Measurements from ENCODE around the gene LRIG2. TPM values are rescaled to one million over a fixed set of nuclear protein-coding genes. Genes with fewer than 3 reads are reported as not detected.
A peak's percentile ranks its signal among the peaks of the same experiment; 100 is the strongest.

The LRIG2 gene
- total RNA-seq, 1 donor from 2014 or later, result 6.7 TPM

DNA sequence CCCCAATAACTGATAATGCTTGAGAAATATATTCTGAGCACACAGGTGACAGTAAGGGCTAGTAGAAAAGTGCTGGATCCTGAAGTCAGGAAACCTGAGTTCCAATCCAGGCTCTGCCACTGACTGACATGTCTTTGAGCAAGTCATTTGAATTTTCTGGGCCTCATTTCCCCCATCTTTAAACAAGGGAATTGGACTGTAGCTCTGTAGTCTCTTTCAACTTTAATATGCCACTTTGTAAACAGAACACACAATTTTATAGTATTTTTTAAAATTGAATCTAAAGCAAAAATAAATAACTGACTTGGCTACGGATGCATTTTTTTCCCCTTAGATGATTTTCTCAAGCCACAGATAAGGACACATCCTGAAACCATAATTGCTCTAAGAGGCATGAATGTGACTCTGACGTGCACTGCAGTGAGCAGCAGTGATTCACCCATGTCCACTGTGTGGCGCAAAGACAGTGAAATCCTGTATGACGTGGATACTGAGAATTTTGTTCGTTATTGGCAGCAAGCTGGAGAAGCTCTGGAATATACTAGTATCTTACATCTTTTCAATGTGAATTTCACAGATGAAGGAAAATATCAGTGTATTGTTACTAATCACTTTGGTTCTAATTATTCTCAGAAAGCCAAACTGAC lies 37.0 kb downstream of the LRIG2 start:
- no peak for DNase-seq
- intact Hi-C loops (cut with DNase I), result no loop called here
- peak; percentile 75 for ATAC-seq (ENCODE audit: poor library complexity)

- ATAC-seq (ENCODE audit: poor library complexity) (no peak), DNase-seq (no peak)
- intact Hi-C loops (cut with DNase I), result no loop called here
Measured at GRCh38 chr1:113118266-113118665, 45.3 kb downstream of the LRIG2 start.

GRCh38 chr1:113123737-113124136 lies 50.7 kb downstream of the LRIG2 start:
- intact Hi-C loops (cut with DNase I), result no loop called here
- ATAC-seq (ENCODE audit: poor library complexity) (no peak), DNase-seq (no peak)

DNA sequence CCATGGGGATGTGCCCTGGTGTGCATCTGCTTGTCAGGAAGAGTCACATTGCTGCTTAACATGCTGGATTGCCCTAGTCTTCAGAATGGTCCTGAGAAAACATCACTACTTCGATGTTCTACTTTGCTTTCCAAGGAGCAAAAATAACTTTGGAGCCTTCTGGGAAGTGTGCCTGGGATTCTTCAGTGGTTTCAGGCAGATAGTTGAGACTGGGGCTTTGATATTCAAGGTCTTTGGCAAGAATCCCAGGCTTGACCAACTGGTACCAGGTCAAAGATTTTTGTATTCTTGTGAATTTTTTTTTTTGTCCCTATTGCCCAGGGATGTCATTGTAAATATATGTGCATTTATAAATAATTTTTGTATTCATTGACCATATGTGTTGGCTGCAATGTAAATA lies 51.4 kb downstream of the LRIG2 start:
- no peak for DNase-seq
- intact Hi-C loops (cut with DNase I), result no loop called here
- no peak for ATAC-seq (ENCODE audit: poor library complexity)

- no peak for DNase-seq
- intact Hi-C loops (cut with DNase I), result no loop called here
- no peak for ATAC-seq (ENCODE audit: poor library complexity)
Measured at GRCh38 chr1:113125517-113125916, 52.5 kb downstream of the LRIG2 start.

DNA sequence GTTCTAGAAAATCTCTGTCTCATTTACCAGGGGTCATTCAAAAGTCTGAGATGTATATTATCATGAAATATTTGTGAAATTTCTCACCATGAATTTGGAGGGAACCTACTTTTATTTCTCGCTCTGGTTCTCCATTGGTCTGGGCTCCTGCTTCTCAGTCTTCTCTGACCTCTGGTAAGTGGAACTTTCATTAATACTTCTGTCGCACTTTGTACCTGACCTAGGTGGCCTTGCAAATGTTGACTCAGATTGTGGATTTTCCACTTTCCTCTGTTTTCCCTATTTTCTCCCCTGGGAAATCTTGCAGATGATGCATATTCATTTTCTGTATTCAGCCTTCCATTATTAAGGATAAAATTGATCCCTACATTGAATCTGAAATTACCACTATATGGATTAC lies 53.2 kb downstream of the LRIG2 start:
- DNase-seq (no peak), ATAC-seq (ENCODE audit: poor library complexity) (no peak)
- intact Hi-C loops (cut with DNase I), result no loop called here

DNA sequence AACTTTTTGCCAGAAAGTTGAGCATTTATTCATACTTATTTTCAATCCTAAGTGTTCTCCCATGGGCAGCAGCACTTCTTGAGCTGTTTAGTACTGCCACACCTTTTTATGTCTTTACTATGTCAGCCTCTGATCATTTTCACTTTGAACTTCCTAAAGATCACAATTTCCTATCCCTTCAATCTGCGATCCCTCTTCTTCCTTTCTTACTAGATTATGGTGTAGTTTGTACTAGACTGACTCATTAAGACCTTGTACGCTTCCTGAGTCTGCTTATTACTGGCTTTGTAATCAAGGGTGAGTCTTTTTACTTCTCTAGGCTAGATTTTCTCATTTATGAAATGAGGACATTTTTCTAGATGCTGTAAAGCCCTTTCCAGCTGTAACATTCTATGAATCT lies 55.1 kb downstream of the LRIG2 start:
- ATAC-seq (ENCODE audit: poor library complexity) (no peak), DNase-seq (no peak)
- intact Hi-C loops (cut with DNase I), result no loop called here

- ATAC-seq (ENCODE audit: poor library complexity), result peak; percentile 36
- DNase-seq, result no peak
- intact Hi-C loops (cut with DNase I), result no loop called here
Measured at GRCh38 chr1:113129529-113130185, 56.7 kb downstream of the LRIG2 start.

- no peak for DNase-seq
- ATAC-seq (ENCODE audit: poor library complexity), result no peak
- intact Hi-C loops (cut with DNase I), result no loop called here
Measured at GRCh38 chr1:113133038-113133437, 60.0 kb downstream of the LRIG2 start.

DNA sequence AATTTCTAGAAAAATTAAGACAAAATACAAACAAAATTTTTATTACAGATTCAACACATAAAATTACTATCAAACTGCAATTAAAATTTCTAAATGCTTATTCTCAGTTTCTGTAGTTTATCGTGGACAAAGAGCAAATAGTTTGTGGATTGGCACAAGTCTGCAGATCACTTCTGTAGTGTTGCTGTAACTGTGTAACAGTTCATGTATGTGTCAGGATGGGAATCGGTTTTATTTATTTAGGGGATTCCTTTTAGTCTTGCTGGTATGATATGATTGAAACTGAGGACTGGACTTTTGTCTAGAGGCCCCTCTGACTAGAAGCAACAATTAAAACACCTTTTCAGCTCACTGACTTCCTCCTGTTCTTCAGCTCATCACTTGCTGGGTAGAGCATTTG lies 60.8 kb downstream of the LRIG2 start:
- ATAC-seq (ENCODE audit: poor library complexity) (no peak), DNase-seq (no peak)
- intact Hi-C loops (cut with DNase I), result no loop called here

DNA sequence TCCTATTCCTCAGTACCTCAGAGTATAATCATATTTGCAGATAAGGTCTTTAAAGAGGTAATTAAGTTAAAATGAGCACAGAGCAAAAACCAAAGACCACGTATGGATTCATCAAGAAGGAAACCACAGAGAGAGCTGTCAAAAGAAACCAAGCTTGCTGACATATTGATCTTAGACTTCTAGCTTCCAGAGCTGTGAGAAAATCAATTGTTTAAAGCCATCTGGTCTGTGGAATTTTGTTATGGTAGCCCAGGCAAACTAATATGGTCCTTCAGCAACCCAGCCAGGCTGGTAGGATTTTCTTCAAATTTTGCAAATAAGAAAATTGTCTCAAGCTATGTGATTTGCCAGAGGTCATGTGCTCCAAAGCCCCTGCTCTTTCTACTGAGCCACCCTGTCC lies 62.5 kb downstream of the LRIG2 start:
- ATAC-seq (ENCODE audit: poor library complexity) (no peak), DNase-seq (no peak)
- intact Hi-C loops (cut with DNase I), result no loop called here

DNA sequence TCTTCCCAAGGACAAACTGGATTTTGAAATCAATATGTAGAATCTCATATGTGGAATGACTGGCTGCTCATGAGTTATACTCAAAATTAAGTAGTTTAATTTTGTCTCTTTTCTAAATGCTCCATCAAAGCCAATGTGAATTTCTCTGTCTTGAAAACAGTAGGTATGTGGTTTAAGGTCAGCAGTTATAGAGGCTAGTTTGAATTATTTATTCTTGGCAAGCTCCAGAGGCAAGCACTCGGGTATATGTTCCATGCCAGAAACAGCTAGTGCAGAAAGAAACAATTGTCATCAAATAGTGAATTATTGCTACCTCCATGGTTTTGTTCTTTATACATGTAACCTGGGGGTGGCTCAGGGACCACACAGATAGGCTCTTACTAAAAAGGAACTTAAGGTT lies 63.5 kb downstream of the LRIG2 start:
- no peak for ATAC-seq (ENCODE audit: poor library complexity)
- intact Hi-C loops (cut with DNase I), result no loop called here
- no peak for DNase-seq

DNA sequence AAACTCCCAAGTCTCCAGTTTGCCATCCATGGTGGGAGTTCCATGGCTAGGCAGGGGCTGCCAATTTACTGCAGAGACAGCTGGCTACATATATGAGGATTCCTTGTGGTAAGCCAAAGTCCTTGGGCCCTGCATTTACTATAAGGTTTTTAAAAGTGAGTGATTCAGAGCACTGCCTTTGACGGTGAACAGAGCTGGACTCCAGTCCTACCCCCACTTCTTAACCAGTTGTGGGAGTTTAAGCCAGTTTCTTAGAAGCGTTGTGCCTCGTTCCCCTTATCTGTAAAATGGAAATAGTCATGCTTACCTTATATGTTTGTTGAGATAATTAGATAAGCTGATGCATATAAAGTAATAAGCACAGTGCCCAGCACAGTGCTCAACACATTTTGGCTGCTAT lies 64.6 kb downstream of the LRIG2 start:
- no peak for DNase-seq
- intact Hi-C loops (cut with DNase I), result no loop called here
- no peak for ATAC-seq (ENCODE audit: poor library complexity)

DNA sequence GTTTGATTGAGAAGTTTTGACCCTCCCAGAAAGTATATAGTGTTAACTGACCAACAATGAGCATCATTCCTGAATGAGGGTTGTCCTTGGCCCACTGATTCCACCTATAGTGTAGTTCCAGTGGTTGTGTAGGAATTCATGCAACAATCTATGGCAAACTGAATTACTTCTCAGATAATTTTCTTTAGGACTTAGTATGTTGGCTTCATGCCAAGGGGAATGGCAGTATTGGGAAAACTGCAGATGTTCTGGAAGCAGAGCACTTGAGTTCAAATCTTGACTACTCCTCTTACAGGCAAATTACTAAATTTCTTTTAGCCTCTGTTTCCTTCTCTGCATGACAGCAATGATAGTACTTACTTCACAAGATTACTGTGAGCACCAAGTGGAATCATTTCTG lies 65.8 kb downstream of the LRIG2 start:
- ATAC-seq (ENCODE audit: poor library complexity) (no peak), DNase-seq (no peak)
- intact Hi-C loops (cut with DNase I), result no loop called here

DNA sequence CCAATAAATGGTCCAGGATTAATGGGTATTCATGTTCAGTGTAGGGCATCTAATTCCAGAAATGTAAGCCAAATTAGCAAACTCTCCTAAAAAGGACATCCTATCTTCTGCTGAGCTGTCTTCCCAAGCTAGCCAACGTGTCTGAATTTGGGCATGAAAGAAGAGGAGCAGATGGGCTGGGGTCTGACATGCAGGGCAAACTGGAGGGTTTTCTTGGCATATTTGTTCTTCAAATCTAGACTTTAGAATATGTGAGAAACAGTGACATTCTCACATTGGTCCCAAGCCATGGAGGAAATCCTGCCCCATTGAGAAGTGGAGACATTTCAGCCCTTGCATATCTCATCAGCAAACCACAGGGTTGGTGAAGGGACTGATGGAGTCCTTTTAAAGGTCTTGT lies 67.2 kb downstream of the LRIG2 start:
- intact Hi-C loops (cut with DNase I), result loop anchor here (2.0 to 5.0 kb wide), 2 partner anchors 312 to 537 kb away; no protein-coding TSS in a partner anchor
- ATAC-seq (ENCODE audit: poor library complexity) (no peak), DNase-seq (no peak)

GRCh38 chr1:113140588-113141446 lies 67.8 kb downstream of the LRIG2 start:
- ATAC-seq (ENCODE audit: poor library complexity) (peak; percentile 95), DNase-seq (peak; percentile 68)
- intact Hi-C loops (cut with DNase I), result loop anchor here (2.0 to 5.0 kb wide), 2 partner anchors 311 to 536 kb away; no protein-coding TSS in a partner anchor

DNA sequence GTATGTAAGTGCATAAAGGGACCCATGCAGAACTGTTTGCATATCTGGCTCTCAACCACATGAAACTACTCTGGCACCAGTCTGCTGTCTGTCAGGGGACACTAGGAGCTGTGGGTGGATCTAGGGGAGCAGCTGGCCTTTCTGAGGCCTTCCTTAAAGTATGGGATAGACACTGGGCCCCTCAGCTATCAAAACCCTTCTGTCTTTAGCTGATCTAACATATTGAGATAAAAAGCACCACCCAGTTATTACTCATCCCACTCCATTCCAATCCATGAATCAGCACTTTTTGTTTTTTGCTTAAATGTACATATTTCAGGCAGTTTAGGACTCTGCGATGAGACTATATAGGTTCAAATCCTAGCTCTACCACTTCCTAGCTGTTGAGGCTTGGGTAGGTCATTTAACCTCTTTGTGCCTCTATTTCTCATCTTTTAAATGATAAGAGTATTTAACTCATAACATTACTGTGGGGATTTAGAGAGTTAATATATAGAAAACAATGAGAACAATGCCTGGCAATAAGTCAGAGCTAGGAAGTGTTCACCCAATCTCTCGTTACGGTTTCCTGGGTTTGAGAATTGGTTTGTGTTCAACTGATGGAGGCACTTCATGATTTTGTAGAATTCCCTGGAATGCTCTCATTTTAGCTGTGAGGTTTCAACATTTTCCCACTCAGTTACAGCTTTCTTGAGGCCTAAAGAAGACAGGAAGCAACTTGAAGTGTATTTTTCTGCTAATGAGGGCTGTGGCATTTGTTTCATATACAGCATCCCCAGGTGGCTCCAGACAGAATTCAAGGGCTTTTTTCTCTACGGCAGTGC lies 68.9 kb downstream of the LRIG2 start:
- DNase-seq, result no peak
- intact Hi-C loops (cut with DNase I), result loop anchor here (2.0 to 5.0 kb wide), 2 partner anchors 310 to 535 kb away; no protein-coding TSS in a partner anchor
- ATAC-seq (ENCODE audit: poor library complexity), result peak; percentile 27

- intact Hi-C loops (cut with DNase I), result loop anchor here (5.0 kb wide), 1 partner anchor 310 kb away; no protein-coding TSS in a partner anchor
- ATAC-seq (ENCODE audit: poor library complexity) (no peak), DNase-seq (no peak)
Measured at GRCh38 chr1:113142791-113143190, 69.8 kb downstream of the LRIG2 start.

All from Right ventricle myocardium superior (tissue), 1 donor.